Neural crest cell (in vitro differentiated cells): Measurements from ENCODE around the gene FIG4. TPM values are rescaled to one million over a fixed set of nuclear protein-coding genes. Genes with fewer than 3 reads are reported as not detected.
"Not testable (repeated sequence)": the region's sequence is repeated elsewhere in the genome, so short reads cannot be mapped to it uniquely, and the experiment has no call there.

Experiments
- DNase-seq: peaks from one replicate; pipeline ENCODE4 v3.0.0; 2021; ENCODE audit warnings: low read depth, mixed read lengths, low spot score
- H3K27ac Mint-ChIP-seq: one replicate; pipeline ENCODE4 v1.8.0; 2021; ENCODE audit warnings: mild to moderate bottlenecking, mixed read lengths; ENCODE audit not compliant: unreplicated experiment
- H3K27me3 Mint-ChIP-seq: 2 replicates; pipeline ENCODE4 v1.8.0; 2021; ENCODE audit warnings: low read depth, mild to moderate bottlenecking, mixed read lengths
- H3K36me3 Mint-ChIP-seq: 2 replicates; pipeline ENCODE4 v1.8.0; 2021; ENCODE audit warnings: low read depth, mild to moderate bottlenecking, mixed read lengths
- H3K4me1 Mint-ChIP-seq: 2 replicates; pipeline ENCODE4 v1.8.0; 2021; ENCODE audit warnings: mixed read lengths
- H3K4me3 Mint-ChIP-seq: one replicate; pipeline ENCODE4 v1.8.0; 2021; ENCODE audit warnings: mild to moderate bottlenecking, mixed read lengths
- H3K9me3 Mint-ChIP-seq: 2 replicates; pipeline ENCODE4 v1.8.0; 2021; ENCODE audit warnings: mixed read lengths
- total RNA-seq: library from RNA; stranded (reverse); gene quantifications from 2 replicates; pipeline ENCODE4 v1.2.1, GENCODE V29; 2021
- TF ChIP-seq, protein P1 (sequence below): fragments of 200-600 bp; sonication (generic); conservative IDR thresholded peaks from 2 replicates; pipeline ENCODE4 v1.5.0; 2021; ENCODE audit warnings: antibody characterized with exemption, mild to moderate bottlenecking

Gene FIG4
- total RNA-seq, 1 donor from 2014 or later, result 12.7 TPM

DNA sequence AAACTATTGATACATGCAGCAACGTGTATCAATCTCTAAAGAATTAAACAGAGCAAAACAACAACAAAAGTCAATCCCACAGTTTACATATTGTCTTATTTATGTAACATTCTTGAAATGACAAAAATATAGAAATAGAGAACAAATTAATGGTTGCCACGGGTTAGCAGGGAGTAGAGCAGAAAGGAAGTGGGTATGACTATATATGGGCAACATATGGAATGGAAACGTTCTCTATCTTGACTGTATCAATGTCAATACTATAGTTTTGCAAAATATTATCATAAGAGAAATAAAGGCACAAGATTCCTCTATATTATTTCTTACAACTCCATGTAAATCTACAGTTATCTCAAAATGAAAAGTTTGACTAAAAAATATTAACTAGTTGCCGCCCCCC, 12.9 kb upstream of the FIG4 start:
- Mint-ChIP-seq H3K9me3 (peaks cover 2% of the 10 kb centered on the region), H3K27me3 (peaks cover 4% of the 10 kb centered on the region), H3K4me3 (peak overlapping the region; percentile 11), H3K27ac (no peak overlapping the region), H3K36me3 (peaks cover 5% of the 10 kb centered on the region), H3K4me1 (peaks cover 5% of the 10 kb centered on the region)
- TF ChIP-seq, protein P1, sequence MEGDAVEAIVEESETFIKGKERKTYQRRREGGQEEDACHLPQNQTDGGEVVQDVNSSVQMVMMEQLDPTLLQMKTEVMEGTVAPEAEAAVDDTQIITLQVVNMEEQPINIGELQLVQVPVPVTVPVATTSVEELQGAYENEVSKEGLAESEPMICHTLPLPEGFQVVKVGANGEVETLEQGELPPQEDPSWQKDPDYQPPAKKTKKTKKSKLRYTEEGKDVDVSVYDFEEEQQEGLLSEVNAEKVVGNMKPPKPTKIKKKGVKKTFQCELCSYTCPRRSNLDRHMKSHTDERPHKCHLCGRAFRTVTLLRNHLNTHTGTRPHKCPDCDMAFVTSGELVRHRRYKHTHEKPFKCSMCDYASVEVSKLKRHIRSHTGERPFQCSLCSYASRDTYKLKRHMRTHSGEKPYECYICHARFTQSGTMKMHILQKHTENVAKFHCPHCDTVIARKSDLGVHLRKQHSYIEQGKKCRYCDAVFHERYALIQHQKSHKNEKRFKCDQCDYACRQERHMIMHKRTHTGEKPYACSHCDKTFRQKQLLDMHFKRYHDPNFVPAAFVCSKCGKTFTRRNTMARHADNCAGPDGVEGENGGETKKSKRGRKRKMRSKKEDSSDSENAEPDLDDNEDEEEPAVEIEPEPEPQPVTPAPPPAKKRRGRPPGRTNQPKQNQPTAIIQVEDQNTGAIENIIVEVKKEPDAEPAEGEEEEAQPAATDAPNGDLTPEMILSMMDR, result no peak
- DNase-seq, result no peak

DNA sequence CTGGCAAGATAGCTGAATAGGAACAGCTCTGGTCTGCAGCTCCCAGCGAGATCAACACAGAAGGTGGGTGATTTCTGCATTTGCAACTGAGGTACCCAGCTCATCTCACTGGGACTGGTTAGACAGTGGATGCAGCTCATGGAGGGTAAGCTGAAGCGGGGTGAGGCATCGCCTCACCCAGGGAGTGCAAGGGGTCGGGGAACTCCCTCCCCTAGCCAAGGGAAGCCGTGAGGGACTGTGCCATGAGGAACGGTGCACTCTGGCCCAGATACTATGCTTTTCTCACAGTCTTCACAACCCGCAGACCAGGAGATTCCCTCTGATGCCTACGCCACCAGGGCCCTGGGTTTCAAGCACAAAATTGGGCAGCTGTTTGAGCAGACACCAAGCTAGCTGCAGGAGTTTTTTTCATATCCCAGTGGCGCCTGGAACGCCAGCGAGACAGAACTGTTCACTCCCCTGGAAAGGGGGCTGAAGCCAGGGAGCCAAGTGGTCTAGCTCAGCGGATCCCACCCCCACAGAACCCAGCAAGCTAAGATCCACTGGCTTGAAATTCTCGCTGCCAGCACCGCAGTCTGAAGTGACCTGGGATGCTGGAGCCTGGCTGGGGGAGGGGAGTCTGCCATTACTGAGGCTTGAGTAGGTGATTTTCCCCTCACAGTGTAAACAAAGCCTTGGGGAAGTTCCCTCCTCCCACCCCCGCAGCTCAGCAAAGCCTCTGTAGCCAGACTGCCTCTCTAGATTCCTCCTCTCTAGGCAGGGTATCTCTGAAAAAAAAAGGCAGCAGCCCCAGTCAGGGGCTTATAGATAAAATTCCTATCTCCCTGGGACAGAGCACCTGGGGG, 12.2 kb upstream of the FIG4 start:
- H3K4me1 Mint-ChIP-seq, result not testable (repeated sequence)

DNA sequence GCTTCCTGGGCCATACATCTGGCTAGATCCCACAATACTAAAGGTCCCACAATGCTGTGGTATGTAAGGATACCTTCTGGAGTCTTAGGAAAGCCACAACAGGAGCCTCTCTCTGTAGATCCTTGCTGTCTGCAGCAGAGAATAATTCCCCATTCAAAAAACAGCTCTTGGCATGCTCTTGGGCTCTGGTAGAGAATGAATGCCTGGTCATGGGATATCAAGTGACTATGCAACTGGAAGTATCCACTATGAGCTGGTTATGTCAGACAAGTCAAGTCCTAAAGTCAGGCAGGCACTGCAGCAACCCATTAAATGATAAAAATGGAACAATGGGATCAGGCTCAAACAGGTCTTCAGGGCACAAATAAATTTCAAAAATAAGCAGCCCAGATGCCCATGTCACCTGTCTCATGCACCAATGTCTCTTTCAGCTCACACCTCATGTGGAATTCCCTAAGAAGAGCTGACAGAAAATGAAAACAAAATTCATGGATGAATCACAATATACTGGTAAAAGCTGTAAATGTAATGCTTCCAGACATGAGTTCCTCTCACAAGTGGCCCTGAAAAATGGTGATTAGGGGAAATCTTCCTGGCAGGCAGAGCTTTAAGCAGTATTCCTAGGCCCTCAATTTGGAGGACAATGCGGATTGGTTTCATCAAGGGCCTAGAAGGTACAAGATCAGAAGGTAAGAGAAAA, 4.4 kb upstream of the FIG4 start:
- Mint-ChIP-seq H3K27ac (no peak overlapping the region), H3K27me3 (peaks cover 26% of the 10 kb centered on the region), H3K36me3 (peaks cover 4% of the 10 kb centered on the region), H3K4me1 (peaks cover 15% of the 10 kb centered on the region), H3K4me3 (peak overlapping the region; percentile 45), H3K9me3 (peaks cover 4% of the 10 kb centered on the region)
- no peak for DNase-seq
- TF ChIP-seq, protein P1, result no peak

More for the DNA sequence above, 12.2 kb upstream of the FIG4 start:
- H3K27me3 Mint-ChIP-seq, H3K36me3 Mint-ChIP-seq, H3K9me3 Mint-ChIP-seq, DNase-seq, H3K27ac Mint-ChIP-seq: not testable (repeated sequence)
- peak overlapping the region; percentile 34 for H3K4me3 Mint-ChIP-seq

DNA sequence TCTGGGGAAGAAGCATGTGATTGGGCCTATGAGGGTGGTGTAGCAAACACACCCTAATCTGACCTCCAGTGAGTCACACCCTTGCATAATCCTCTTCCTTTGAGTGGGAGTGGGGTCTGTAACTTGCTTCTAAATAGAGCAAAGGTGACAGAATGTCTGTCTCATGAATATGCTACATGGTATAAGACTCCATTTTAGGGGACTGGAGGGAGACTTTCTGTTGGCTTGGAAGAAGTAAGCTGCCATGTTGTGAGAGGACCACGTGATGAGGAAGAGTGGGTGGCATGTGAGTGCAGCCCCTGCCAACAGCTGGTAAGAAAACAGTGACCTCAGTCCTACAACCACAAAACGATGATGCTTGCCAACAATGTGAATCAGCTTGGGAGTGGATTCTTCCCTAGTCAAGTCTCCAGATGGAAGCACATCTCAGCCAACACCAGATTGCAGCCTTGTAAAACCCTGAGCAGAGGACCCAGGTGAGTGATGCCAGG, 3.8 kb upstream of the FIG4 start:
- Mint-ChIP-seq H3K36me3 (peaks cover 3% of the 10 kb centered on the region), H3K4me3 (no peak overlapping the region), H3K27ac (no peak overlapping the region)

DNA sequence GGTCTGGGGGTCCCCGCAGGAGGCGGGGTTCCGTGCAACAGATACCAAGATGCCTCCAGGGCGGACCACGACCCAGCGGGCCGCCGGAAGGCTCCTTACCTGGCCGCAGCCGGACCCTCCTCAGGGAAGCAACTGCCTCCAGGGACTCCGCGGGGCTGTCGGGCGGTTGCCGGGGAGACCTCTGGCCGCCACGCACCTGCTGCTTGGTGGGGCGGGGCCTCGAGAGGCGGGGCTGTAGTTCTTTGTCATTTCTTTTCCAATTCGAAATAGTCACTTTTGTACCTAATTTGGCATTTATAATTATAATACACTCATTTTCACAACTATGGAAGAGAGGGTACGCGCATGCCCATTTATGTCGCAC, 741 bp upstream of the FIG4 start:
- peak overlapping the region; percentile 83 for H3K27ac Mint-ChIP-seq
- peaks cover 24% of the 10 kb centered on the region for H3K27me3 Mint-ChIP-seq
- peak; percentile 42 for DNase-seq
- peak overlapping the region; percentile 92 for H3K4me3 Mint-ChIP-seq
- peaks cover 21% of the 10 kb centered on the region for H3K4me1 Mint-ChIP-seq
- no peaks in the 10 kb centered on the region for H3K36me3 Mint-ChIP-seq
- TF ChIP-seq, protein P1, result no peak
- H3K9me3 Mint-ChIP-seq, result no peaks in the 10 kb centered on the region

More for the DNA sequence above, 3.8 kb upstream of the FIG4 start:
- Mint-ChIP-seq H3K9me3 (peaks cover 4% of the 10 kb centered on the region), H3K27me3 (peaks cover 24% of the 10 kb centered on the region), H3K4me1 (peaks cover 21% of the 10 kb centered on the region)
- DNase-seq, result no peak
- TF ChIP-seq, protein P1, result no peak
